Omental fat pad (tissue), 4 donors: ENCODE measurements around the gene ARPP19. TPM values are rescaled to one million over a fixed set of nuclear protein-coding genes. Genes with fewer than 3 reads are reported as not detected.

Experiments used
- ATAC-seq: fragments of 150-250 bp; one replicate; pipeline ENCODE4 v1.9.1; 2016; ENCODE audit warnings: mild to moderate bottlenecking, moderate library complexity; ENCODE audit not compliant: low FRiP score
- DNase-seq: peaks from one replicate; pipeline ENCODE4 v3.0.0-alpha.2; 2019; ENCODE audit warnings: low spot score
- CTCF ChIP-seq, 3 donors: fragments of 450-650 bp; IDR thresholded peaks; one replicate each; pipeline ENCODE4 v1.5.1; 2016 to 2017; ENCODE audit warnings: antibody characterized with exemption in 3 of 3, mild to moderate bottlenecking in 3 of 3, moderate library complexity in 2 of 3
- total RNA-seq, 4 donors: library from RNA; depleted of rRNA; stranded (reverse); fragments of >200 nt; gene quantifications; one replicate each; pipeline ENCODE4 v1.1.0, GENCODE V29; 2016

The ARPP19 gene
- total RNA-seq, 4 donors from 2014 or later, result 105 to 144 (median 131) TPM

- TF ChIP-seq CTCF (IDR thresholded peaks at IDR 0.05), result no peak
- ATAC-seq (no peak), DNase-seq (no peak)
Observed at GRCh38 chr15:52546031-52546751, 22.6 kb downstream of the ARPP19 start.

GRCh38 chr15:52540374-52541012 lies 28.3 kb downstream of the ARPP19 start:
- TF ChIP-seq CTCF (IDR thresholded peaks at IDR 0.05), result no peak
- DNase-seq, result no peak
- ATAC-seq, result no peak

- no peak for TF ChIP-seq CTCF (IDR thresholded peaks at IDR 0.05)
- no peak for ATAC-seq
- DNase-seq, result no peak
Observed at GRCh38 chr15:52537459-52537858, 31.4 kb downstream of the ARPP19 start.

GRCh38 chr15:52532427-52532826 lies 36.4 kb downstream of the ARPP19 start:
- no peak for TF ChIP-seq CTCF (IDR thresholded peaks at IDR 0.05)
- no peak for DNase-seq
- no peak for ATAC-seq

- ATAC-seq (no peak), DNase-seq (no peak)
- no peak for TF ChIP-seq CTCF (IDR thresholded peaks at IDR 0.05)
Observed at GRCh38 chr15:52529940-52530339, 38.9 kb downstream of the ARPP19 start.

GRCh38 chr15:52529341-52529924 lies 39.4 kb downstream of the ARPP19 start:
- DNase-seq (no peak), ATAC-seq (no peak)
- TF ChIP-seq CTCF (IDR thresholded peaks at IDR 0.05), result no peak
